HCT116 (cell line): ENCODE measurements around the gene FOXS1. TPM values are rescaled to one million over a fixed set of nuclear protein-coding genes. Genes with fewer than 3 reads are reported as not detected.

Experiments
- ATAC-seq: fragments of 200-7000 bp; cut with Tn5 transposase; 2 replicates; pipeline ENCODE4 v1.9.1; 2020; ENCODE audit warnings: mild to moderate bottlenecking, moderate library complexity
- BruUV-seq: library from RNA; stranded (reverse); fragments of 400-500 nt; replicated peaks from 2 replicates; lab custom pipeline; 2021; lab: Mats Ljungman, UMichigan
- CTCF ChIA-PET: fragments of 300-600 bp; sonication (Branson Sonifier 250); formaldehyde crosslinking; loops from one replicate; lab custom pipeline; 2021; ENCODE audit warnings: antibody characterized with exemption; lab: Charles Lee
- POLR2A ChIA-PET: fragments of 300-600, 350-600 bp; sonication (Branson Sonifier 250); formaldehyde crosslinking; loops from one replicate; lab custom pipeline; 2021; ENCODE audit warnings: antibody characterized with exemption; lab: Charles Lee
- RAD21 ChIA-PET, 2 experiments: fragments of 300-600 bp; sonication (Branson Sonifier 250); formaldehyde crosslinking; loops; one replicate each; lab custom pipeline; 2023; ENCODE audit warnings: low total read pairs in 2 of 2; ENCODE audit not compliant: uncharacterized antibody in 2 of 2, unreplicated experiment in 2 of 2, low non-redundant PET in 1 of 2; lab: Charles Lee
- DNase-seq: peaks from one replicate; pipeline ENCODE4 v3.0.0-alpha.2; 2010; ENCODE audit warnings: low read depth, low spot score
- H2AFZ ChIP-seq: fragments of 200-600 bp; shearing (Covaris generic), sonication (generic); 2 replicates; pipeline ENCODE4 v1.6.1; 2017; ENCODE audit warnings: low read depth, mixed run types, mixed read lengths, antibody characterized with exemption, low read length; ENCODE audit not compliant: poor library complexity, severe bottlenecking
- H3K27ac ChIP-seq: 2 replicates; pipeline ENCODE4 v1.5.1; 2012; ENCODE audit warnings: low read depth, low read length
- H3K27me3 ChIP-seq: fragments of 200-600 bp; sonication (generic); 2 replicates; pipeline ENCODE4 v1.6.1; 2016; ENCODE audit warnings: mixed run types, low read length, mixed read lengths; ENCODE audit not compliant: insufficient read depth
- H3K36me3 ChIP-seq, 2 experiments: fragments of 200-500 bp in 1 of 2; fragments of 200-600 bp in 1 of 2; sonication (Bioruptor generic) in 1 of 2; sonication (generic) in 1 of 2; 2 replicates each; pipeline versions ENCODE4 v1.5.1 to v1.6.1; 2014 to 2016; ENCODE audit warnings: low read length in 2 of 2, inconsistent platforms in 1 of 2, mixed read lengths in 1 of 2, mixed run types in 1 of 2; ENCODE audit not compliant: insufficient read depth in 2 of 2, control insufficient read depth in 1 of 2
- H3K4me1 ChIP-seq, 2 experiments: fragments of 200-600 bp in 1 of 2; sonication (generic) in 1 of 2; 2 replicates each; pipeline versions ENCODE4 v1.5.1 to v1.6.1; 2012 to 2017; ENCODE audit warnings: low read length in 2 of 2, inconsistent platforms in 1 of 2, mild to moderate bottlenecking in 1 of 2, mixed read lengths in 1 of 2, mixed run types in 1 of 2, moderate library complexity in 1 of 2; ENCODE audit not compliant: insufficient read depth in 2 of 2, control insufficient read depth in 1 of 2
- H3K4me2 ChIP-seq: fragments of 200-600 bp; sonication (generic); 2 replicates; pipeline ENCODE4 v1.6.1; 2017; ENCODE audit warnings: mixed run types, low read length, mixed read lengths
- H3K4me3 ChIP-seq, 2 experiments: fragments of 200-600 bp in 1 of 2; sonication (generic) in 1 of 2; replicated peaks in 1 of 2; 2 replicates each; pipeline ENCODE4 v1.5.1; 2011 to 2016; ENCODE audit warnings: low read length in 2 of 2, control low read depth in 1 of 2, low read depth in 1 of 2, mild to moderate bottlenecking in 1 of 2, mixed read lengths in 1 of 2, mixed run types in 1 of 2
- H3K79me2 ChIP-seq: fragments of 200-600 bp; sonication (generic); 2 replicates; pipeline ENCODE4 v1.6.1; 2017; ENCODE audit warnings: mild to moderate bottlenecking, mixed run types, low read length, moderate library complexity, mixed read lengths; ENCODE audit not compliant: insufficient read depth
- H3K9ac ChIP-seq: fragments of 200-600 bp; sonication (generic); 2 replicates; pipeline ENCODE4 v1.6.1; 2016; ENCODE audit warnings: low read length, mixed read lengths
- H3K9me2 ChIP-seq: fragments of 200-600 bp; sonication (generic), shearing (Covaris generic); 2 replicates; pipeline ENCODE4 v1.6.1; 2017; ENCODE audit warnings: mixed run types, mild to moderate bottlenecking, moderate library complexity; ENCODE audit not compliant: insufficient read depth
- H3K9me3 ChIP-seq, 2 experiments: fragments of 200-500 bp in 1 of 2; fragments of 200-600 bp in 1 of 2; sonication (Bioruptor generic) in 1 of 2; sonication (generic) in 1 of 2; 2 replicates each; pipeline ENCODE4 v1.6.1; 2014 to 2017; ENCODE audit warnings: low read length in 2 of 2, mixed read lengths in 2 of 2, inconsistent platforms in 1 of 2, low read depth in 1 of 2, mild to moderate bottlenecking in 1 of 2, mixed run types in 1 of 2, moderate library complexity in 1 of 2; ENCODE audit not compliant: control insufficient read depth in 1 of 2, insufficient read depth in 1 of 2
- H4K20me1 ChIP-seq: fragments of 200-600 bp; sonication (generic), shearing (Covaris generic); 2 replicates; pipeline ENCODE4 v1.6.1; 2017; ENCODE audit warnings: mixed run types, mild to moderate bottlenecking, moderate library complexity; ENCODE audit not compliant: insufficient read depth
- CEBPB ChIP-seq: IDR thresholded peaks from 2 replicates; pipeline ENCODE4 v1.6.1; 2012; ENCODE audit warnings: low read depth
- CTCF ChIP-seq, 3 experiments: fragments of 200-600 bp in 1 of 3; sonication (generic) in 1 of 3; IDR thresholded peaks in 2 of 3; conservative IDR thresholded peaks in 1 of 3; 2 replicates each; pipeline ENCODE4 v1.5.1; 2012 to 2017; ENCODE audit warnings: low read depth in 2 of 3, low read length in 2 of 3, antibody characterized with exemption in 1 of 3, borderline replicate concordance in 1 of 3, control low read depth in 1 of 3, mild to moderate bottlenecking in 1 of 3, mixed read lengths in 1 of 3, mixed run types in 1 of 3, moderate library complexity in 1 of 3; ENCODE audit not compliant: insufficient read depth in 1 of 3
- EGR1 ChIP-seq: IDR thresholded peaks from 2 replicates; pipeline ENCODE4 v1.6.1; 2012; ENCODE audit warnings: low read depth
- EZH2 ChIP-seq: fragments of 200-600 bp; sonication (generic); IDR thresholded peaks from 2 replicates; pipeline ENCODE4 v1.6.1; 2017; ENCODE audit warnings: antibody characterized with exemption, mixed run types
- EZH2phosphoT487 ChIP-seq: fragments of 200-600 bp; IDR thresholded peaks from 2 replicates; pipeline ENCODE4 v1.6.1; 2018; ENCODE audit warnings: antibody characterized with exemption, borderline replicate concordance
- JUND ChIP-seq: IDR thresholded peaks from 2 replicates; pipeline ENCODE4 v1.6.1; 2012
- POLR2A ChIP-seq: IDR thresholded peaks from 2 replicates; pipeline ENCODE4 v1.7.0; 2011; ENCODE audit warnings: borderline replicate concordance; ENCODE audit not compliant: insufficient read depth, insufficient read length; ENCODE audit errors: extremely low read depth
- POLR2AphosphoS5 ChIP-seq: IDR thresholded peaks from 2 replicates; pipeline ENCODE4 v1.6.1; 2011; ENCODE audit warnings: mild to moderate bottlenecking, low read depth, low read length, moderate library complexity
- intact Hi-C: fragments of 100-400 bp; cut with micrococcal nuclease; formaldehyde crosslinking; loops from 2 replicates; pipeline ENCODE4 v1.10.0; 2022
- total RNA-seq: library from RNA; stranded (reverse); gene quantifications from one replicate; pipeline ENCODE4 v1.2.1, GENCODE V29; 2021; ENCODE audit not compliant: unreplicated experiment

FOXS1 gene
- total RNA-seq, 1 experiment from 2014 or later, result not detected

GRCh38 chr20:31813611-31814010, 31.8 kb downstream of the FOXS1 start:
- Histone ChIP-seq H3K4me1 (peaks cover 0 to 11% of the 10 kb centered on the region in 2 experiments; a peak in 1 of 4 replicates), H3K4me2 (no peak overlapping the region), H3K36me3 (no peaks in the 10 kb centered on the region), H3K79me2 (no peaks in the 10 kb centered on the region), H3K9me3 (no peaks in the 10 kb centered on the region), H3K27me3 (no peaks in the 10 kb centered on the region), H2AFZ (no peak overlapping the region), H3K4me3 (no peak overlapping the region), H3K27ac (no peak overlapping the region), H3K9me2 (no peaks in the 10 kb centered on the region), H3K9ac (no peak overlapping the region), H4K20me1 (no peaks in the 10 kb centered on the region)
- no peak for DNase-seq
- RAD21 ChIA-PET, result no interaction called here
- POLR2A ChIA-PET, result no interaction called here
- no peak for TF ChIP-seq JUND
- no peak for TF ChIP-seq POLR2A
- no peak for TF ChIP-seq EGR1
- TF ChIP-seq EZH2, result no peak
- no peak for TF ChIP-seq CTCF (IDR thresholded peaks at IDR 0.05 in 2 of 3, conservative IDR thresholded peaks at IDR 0.05 in 1 of 3; ENCODE audit: borderline replicate concordance in 1 of 3, insufficient read depth in 1 of 3, low read depth in 2 of 3, low read length in 2 of 3)
- no peak for TF ChIP-seq EZH2phosphoT487
- intact Hi-C loops, result no loop called here
- BruUV-seq, result no TSS peak
- CTCF ChIA-PET, result no interaction called here
- no peak for ATAC-seq

- CTCF ChIA-PET, result no interaction called here
- intact Hi-C loops, result no loop called here
- Histone ChIP-seq H3K27me3 (no peaks in the 10 kb centered on the region), H4K20me1 (no peaks in the 10 kb centered on the region), H3K4me3 (no peak overlapping the region), H3K4me1 (peaks cover 0 to 11% of the 10 kb centered on the region in 2 experiments; a peak in 1 of 4 replicates), H3K79me2 (no peaks in the 10 kb centered on the region), H2AFZ (no peak overlapping the region), H3K4me2 (no peak overlapping the region), H3K9ac (no peak overlapping the region), H3K36me3 (no peaks in the 10 kb centered on the region), H3K27ac (no peak overlapping the region), H3K9me2 (no peaks in the 10 kb centered on the region), H3K9me3 (no peaks in the 10 kb centered on the region)
- POLR2A ChIA-PET, result no interaction called here
- RAD21 ChIA-PET, result no interaction called here
- no TSS peak for BruUV-seq
- no peak for ATAC-seq
- TF ChIP-seq CEBPB (no peak), POLR2AphosphoS5 (0 out of 2 replicates have a peak, but pooled peaks have one; percentile 18)
- DNase-seq, result no peak
Measured at GRCh38 chr20:31811796-31812728, 33.3 kb downstream of the FOXS1 start.
